Liver (tissue), 3 donors: ENCODE measurements around the gene IFNG.

ENCODE experiments used
- ATF3 ChIP-seq: IDR thresholded peaks from 2 replicates; pipeline ENCODE4 v1.6.1; 2016; ENCODE audit warnings: antibody characterized with exemption
- CTCF ChIP-seq: fragments of 150-350 bp; IDR thresholded peaks from 2 replicates; pipeline ENCODE4 v1.5.1; 2017; ENCODE audit warnings: improper control_type of control experiment, low read depth, low read length; ENCODE audit not compliant: missing input control
- EGR1 ChIP-seq, 2 donors: IDR thresholded peaks; 2 replicates each; pipeline ENCODE4 v1.6.1; 2016 to 2018; ENCODE audit warnings: antibody characterized with exemption in 2 of 2, low read depth in 2 of 2
- GABPA ChIP-seq, 2 donors: IDR thresholded peaks in 1 of 2; conservative IDR thresholded peaks in 1 of 2; 2 replicates each; pipeline ENCODE4 v1.6.1; 2016; ENCODE audit warnings: antibody characterized with exemption in 2 of 2, mild to moderate bottlenecking in 1 of 2, moderate library complexity in 1 of 2
- HNF4A ChIP-seq, 2 donors: conservative IDR thresholded peaks; 2 replicates each; pipeline ENCODE4 v1.6.1; 2016; ENCODE audit warnings: antibody characterized with exemption in 2 of 2, mild to moderate bottlenecking in 2 of 2
- JUND ChIP-seq, 2 donors: IDR thresholded peaks; 2 replicates each; pipeline ENCODE4 v1.6.1; 2016; ENCODE audit warnings: antibody characterized with exemption in 2 of 2
- MAX ChIP-seq: IDR thresholded peaks from 2 replicates; pipeline ENCODE4 v1.6.1; 2016; ENCODE audit warnings: antibody characterized with exemption
- RAD21 ChIP-seq, 2 donors: IDR thresholded peaks; 2 replicates each; pipeline ENCODE4 v1.6.1; 2016; ENCODE audit warnings: antibody characterized with exemption in 2 of 2, mild to moderate bottlenecking in 2 of 2
- REST ChIP-seq: IDR thresholded peaks from 2 replicates; pipeline ENCODE4 v1.6.1; 2016; ENCODE audit warnings: antibody characterized with exemption, mild to moderate bottlenecking
- SP1 ChIP-seq: IDR thresholded peaks from 2 replicates; pipeline ENCODE4 v1.6.1; 2018; ENCODE audit warnings: antibody characterized with exemption, mild to moderate bottlenecking
- ZBTB33 ChIP-seq: IDR thresholded peaks from 2 replicates; pipeline ENCODE4 v1.6.1; 2016; ENCODE audit warnings: antibody characterized with exemption
- donor health status: healthy.
- donor health status: healthy.

- TF ChIP-seq CTCF = peak; percentile 37
- TF ChIP-seq MAX = no peak
- TF ChIP-seq EGR1 (IDR thresholded peaks at IDR 0.05; ENCODE audit: low read depth in 2 of 2) = no peak
- TF ChIP-seq JUND (IDR thresholded peaks at IDR 0.05) = no peak
- no peak for TF ChIP-seq GABPA (IDR thresholded peaks at IDR 0.05 in 1 of 2, conservative IDR thresholded peaks at IDR 0.05 in 1 of 2)
- TF ChIP-seq ATF3 = no peak
- TF ChIP-seq REST = no peak
- no peak for TF ChIP-seq ZBTB33
- TF ChIP-seq RAD21 (IDR thresholded peaks at IDR 0.05) = peak; percentile 45 to 68
- TF ChIP-seq HNF4A (conservative IDR thresholded peaks at IDR 0.05) = no peak
- TF ChIP-seq SP1 = no peak
These were observed 1.1 kb downstream of the IFNG start for GRCh38 chr12:68158432-68158831.
